HG03469 (cell line): ENCODE measurements around the gene IKZF4.
"Not testable (repeated sequence)": the region's sequence is repeated elsewhere in the genome, so short reads cannot be mapped to it uniquely, and the experiment has no call there.

Experiments
- ATAC-seq: cut with Tn5 transposase; IDR thresholded peaks from one replicate; pipeline ENCODE4 v1.9.1; 2021; ENCODE audit warnings: mild to moderate bottlenecking, moderate library complexity, moderate number of reproducible peaks; ENCODE audit not compliant: unreplicated experiment

IKZF4 gene

DNA sequence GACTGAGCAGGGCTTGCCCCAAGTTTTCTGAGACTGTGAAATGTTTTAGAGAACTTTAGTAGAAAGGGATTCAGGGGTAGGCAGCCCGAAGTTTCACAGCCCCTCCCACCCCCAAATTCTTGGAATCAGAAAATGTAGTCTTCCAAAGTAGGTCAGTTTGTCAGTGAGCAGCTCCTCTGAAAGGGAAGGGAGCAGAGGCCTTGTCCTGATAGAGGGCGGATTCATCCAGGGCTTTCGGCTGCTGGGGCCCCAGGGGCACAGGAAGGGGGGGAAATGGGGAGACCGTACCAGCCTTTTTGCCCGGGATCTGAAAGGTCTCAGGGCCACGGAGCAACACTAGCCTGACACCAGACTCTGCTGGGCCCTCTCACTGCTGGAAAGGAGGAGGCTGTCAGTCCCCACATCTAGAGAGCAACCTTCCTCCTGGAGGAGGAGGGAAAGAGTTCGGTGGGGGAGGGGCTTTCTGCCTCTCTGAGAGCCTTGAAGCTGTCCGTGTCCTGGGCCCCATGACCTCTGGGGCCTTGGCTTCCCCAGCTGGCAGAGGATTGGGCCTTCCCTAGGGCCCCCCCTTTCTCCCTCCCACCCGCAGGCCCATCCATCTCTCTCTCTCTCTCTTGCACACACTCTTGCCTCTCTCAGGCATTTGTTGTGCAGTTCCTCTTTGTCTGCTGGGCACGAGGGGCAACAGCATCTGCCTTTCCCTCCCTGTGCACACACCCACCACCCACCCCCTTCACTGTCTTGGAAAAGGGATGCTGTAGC is at the start of gene IKZF4:
Gene IKZF4, plus strand, starts transcription at position 621 of the 762 bp plus-strand sequence. CDS start 451 bp downstream, outside the sequence.
- ATAC-seq, result no peak

- ATAC-seq, result no peak
Observed at GRCh38 chr12:55972042-55972441, 48.8 kb upstream of the IKZF4 start.

- no peak for ATAC-seq
Observed at GRCh38 chr12:55972456-55972855, 48.4 kb upstream of the IKZF4 start.

DNA sequence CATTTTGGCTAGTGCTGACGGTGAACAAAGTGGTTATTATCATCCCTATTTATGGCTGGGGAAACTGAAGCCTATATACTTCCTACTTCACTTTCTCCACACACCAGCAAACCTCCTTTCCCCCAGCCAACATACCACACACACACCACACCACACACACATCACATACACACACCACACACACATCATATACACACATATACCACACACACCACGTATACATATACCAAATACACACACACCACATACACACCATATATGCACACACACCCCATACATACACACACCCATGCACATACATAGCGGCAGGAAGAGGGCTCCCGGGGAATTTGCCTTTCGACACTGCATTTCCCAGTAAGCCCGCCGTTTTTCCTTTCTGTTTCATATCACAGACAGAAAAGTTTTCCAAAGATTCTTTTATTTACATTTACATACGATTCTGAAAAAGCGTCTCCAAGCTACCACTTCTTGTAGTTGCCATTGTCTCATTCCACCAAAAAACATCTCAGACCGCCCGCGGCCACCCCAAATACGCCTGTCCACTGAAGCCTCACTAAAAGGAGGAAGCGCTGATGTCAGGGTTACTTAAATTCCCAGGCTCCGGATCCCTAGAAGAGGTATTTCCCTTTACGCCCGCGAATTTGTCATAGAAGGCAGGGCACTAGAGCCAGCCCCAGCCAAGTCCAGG is 47.8 kb upstream of the IKZF4 start:
- no peak for ATAC-seq

GRCh38 chr12:55973599-55974307 is 47.1 kb upstream of the IKZF4 start, which contains the start of gene RAB5B:
Gene RAB5B (plus strand): TSS chr12:55974078. CDS start chr12:55986961, 12,883 bp downstream.
- ATAC-seq, result peak; percentile 87

- no peak for ATAC-seq
Observed at GRCh38 chr12:55974308-55974730, 46.5 kb upstream of the IKZF4 start.

- no peak for ATAC-seq
Observed at GRCh38 chr12:55978393-55978792, 42.5 kb upstream of the IKZF4 start.

DNA sequence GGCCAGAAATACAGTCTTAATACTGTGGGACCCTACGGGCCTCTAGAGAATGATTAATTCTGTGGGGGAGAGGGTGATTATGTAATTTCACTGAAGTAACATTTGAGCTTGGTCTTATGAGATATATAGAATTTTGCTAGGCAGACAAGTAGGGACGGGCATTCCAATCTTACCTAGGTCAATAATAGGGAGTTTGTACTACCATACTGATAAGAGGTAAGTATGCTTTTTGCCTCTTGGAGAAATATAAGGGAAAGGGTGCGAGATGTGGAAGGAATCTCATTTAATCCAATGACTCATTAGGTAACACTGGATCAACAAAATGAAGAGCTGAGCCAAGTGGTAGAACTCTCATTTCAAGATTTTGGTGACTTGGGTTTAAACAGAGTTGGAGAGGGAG is 41.8 kb upstream of the IKZF4 start:
- no peak for ATAC-seq

DNA sequence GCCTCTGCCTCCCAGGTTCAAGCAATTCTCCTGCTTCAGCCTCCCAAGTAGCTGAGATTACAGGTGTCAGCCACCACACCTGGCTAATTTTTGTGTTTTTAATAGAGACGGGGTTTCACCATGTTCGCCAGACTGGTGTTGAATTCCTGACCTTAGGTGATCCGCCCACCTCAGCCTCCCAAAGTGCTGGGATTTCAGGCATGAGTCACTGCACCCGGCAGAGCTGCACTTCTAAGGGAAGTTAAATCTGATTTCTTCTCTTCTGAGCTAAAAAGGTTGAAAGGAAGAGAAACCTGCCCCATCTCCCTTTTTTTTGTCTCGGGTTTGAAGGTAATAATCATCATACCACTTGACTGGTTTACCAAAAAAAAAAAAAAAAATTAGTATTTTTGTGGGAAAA is 39.0 kb upstream of the IKZF4 start:
- ATAC-seq, result not testable (repeated sequence)

DNA sequence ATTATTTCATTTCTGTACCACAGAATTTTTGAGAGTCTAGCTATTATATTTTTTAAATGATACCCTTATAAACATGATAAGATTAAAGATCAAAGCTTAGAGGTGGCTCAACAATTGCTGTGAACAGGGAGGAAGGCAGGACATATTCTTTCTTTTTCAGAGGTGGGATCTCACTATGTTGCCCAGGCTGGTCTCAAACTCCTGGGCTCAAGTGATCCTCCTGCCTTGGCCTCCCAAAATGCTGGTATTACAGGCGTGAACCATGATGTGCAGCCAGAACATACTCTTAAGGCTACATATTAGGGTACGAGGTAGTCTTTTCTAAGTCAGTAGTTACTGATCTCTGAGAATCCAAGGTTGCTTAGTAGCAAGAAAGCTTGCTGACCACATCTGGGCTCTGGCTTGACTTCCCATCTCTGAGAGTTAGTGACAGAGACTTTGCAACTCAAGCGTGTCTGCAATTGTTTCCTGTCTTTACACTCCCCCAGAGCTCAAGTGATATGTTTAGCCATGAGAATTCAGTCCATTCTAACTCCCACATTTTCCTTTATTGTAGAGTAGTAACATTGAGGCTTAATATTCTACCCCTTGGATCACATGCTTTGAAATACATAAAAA is 38.4 kb upstream of the IKZF4 start:
- peak; percentile 87 for ATAC-seq

DNA sequence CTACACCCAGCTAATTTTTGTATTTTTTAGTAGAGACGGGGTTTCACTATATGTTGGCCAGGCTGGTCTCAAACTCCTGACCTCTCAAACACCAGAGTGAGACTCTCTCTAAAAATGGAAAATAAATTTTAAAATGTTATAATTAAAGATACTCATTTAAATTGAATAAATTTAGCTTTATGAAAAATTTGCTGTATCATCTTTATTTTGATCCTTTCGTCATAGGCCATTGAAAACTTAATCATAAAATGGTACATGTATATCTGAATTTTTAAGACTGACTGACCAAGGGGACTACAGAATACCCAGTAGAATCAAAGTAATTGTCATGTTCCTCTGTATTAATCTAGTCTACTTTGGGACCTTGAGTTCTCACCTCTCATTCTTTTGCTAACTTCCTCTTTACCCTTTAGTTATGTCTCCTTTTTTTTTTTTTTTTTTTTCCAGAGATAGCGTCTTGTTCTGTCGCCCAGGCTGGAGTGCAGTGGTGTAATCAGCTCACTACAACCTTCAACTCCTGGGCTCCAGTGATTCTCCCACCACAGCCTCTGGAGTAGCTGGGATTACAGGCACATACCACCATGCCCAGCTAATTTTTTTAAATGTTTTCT is 37.5 kb upstream of the IKZF4 start:
- ATAC-seq, result no peak

DNA sequence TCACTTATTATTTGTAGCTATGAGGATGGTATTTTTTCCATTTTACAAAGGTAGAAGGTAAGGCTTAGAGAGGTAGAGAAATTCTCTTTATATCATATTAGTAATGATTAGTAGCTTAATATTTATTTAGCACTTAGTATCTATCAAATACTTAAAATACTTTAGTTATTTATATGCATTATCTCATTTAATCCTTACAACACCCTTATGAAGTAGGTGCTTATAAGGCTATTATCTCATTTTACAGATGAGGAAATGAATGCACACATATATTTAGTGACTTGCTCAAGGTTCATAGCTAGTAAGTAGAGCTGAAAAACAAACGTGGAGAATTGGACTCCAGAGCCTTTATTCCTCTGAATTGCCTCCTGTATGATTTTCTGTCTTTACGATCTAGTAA is 36.0 kb upstream of the IKZF4 start:
- no peak for ATAC-seq

DNA sequence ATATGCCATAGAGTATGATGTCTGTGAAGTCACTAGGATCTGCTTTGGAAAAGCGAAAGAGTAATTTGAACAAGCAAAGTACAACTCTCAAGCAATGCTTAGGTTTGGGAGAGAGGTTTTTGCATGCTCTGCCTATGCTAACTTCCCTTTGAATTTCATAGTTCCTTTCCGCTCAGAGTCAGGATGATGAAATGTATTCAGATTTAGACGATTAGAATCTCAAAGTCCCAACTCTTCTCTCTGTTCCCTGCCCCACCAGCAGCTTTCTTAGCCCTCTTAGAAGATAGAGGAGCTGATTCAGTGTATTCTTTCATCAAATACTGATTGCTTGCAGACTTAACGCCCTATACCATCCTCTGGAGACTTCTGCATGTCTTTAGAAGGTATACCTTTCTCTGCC is 35.5 kb upstream of the IKZF4 start:
- ATAC-seq, result no peak

DNA sequence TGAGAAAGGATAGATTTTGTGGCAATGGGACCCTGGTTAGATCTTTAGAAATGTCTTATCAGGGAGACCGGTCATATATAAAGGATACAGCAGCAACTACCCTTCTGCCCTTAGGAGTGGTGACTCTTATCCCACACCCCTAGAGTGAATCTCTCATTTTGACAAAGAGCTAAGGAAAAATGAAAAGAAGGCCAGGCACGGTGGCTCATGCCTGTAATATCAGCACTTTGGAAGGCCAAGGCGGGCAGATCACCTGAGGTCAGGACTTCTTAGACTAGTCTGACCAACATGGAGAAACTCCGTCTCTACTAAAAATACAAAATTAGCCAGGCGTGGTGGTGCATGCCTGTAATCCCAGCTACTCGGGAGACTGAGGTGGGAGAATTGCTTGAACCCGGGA is 34.9 kb upstream of the IKZF4 start:
- ATAC-seq, result not testable (repeated sequence)

GRCh38 chr12:55991110-55991509 is 29.7 kb upstream of the IKZF4 start:
- no peak for ATAC-seq

DNA sequence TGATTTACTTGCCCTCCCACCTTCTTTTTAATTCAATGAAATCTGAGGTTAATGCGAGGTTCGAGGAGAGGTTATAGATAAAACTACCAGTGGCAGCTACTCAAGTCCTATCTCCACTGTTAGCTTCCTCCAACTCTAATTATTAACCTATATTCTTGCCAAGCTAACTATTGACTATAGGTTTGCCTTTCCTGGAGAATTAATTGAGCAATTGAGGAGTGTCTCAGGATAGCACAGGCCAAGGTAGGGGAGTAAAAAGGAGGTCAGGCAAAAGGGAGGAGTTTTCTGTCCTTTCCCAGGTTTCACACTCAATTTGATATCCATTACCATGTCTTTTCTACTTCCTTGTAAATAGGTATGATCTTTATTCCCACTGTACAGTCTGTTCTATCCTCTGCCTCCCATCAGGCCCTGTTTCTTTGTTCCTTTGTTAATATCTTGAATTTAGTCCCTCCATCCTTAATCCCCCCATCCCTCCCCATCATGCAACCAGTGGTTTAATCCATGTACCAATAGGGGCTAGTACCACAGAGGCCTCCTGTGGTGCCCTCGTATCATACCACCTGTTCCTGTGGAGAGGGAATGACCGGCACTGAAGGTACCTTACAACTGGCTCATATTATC is 27.5 kb upstream of the IKZF4 start:
- no peak for ATAC-seq

GRCh38 chr12:55995366-55995765 is 25.5 kb upstream of the IKZF4 start:
- ATAC-seq, result no peak

DNA sequence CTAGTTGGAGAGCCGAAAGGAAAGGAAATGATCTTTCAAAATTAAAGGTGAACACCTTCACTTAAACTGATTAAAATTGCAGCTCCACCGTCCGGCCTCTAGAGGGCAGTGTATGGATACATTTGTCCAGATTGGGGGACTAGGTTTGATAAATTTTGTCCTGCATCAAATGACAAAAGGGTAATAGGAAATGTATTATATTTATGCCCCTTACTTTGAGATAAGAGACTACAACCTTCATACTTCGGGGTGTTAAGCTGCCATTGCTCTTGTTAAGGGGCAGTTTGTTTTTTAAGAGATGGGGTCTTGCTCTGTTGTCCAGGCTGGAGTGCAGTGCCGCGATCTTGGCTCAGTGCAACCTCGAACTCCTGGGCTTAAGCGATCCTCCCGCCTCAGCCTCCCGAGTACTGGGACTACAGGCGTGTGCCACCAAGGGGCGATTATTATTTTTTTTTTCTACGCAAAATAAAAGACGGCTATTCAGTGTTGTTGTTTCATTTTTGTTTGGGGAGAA is 24.6 kb upstream of the IKZF4 start:
- no peak for ATAC-seq

DNA sequence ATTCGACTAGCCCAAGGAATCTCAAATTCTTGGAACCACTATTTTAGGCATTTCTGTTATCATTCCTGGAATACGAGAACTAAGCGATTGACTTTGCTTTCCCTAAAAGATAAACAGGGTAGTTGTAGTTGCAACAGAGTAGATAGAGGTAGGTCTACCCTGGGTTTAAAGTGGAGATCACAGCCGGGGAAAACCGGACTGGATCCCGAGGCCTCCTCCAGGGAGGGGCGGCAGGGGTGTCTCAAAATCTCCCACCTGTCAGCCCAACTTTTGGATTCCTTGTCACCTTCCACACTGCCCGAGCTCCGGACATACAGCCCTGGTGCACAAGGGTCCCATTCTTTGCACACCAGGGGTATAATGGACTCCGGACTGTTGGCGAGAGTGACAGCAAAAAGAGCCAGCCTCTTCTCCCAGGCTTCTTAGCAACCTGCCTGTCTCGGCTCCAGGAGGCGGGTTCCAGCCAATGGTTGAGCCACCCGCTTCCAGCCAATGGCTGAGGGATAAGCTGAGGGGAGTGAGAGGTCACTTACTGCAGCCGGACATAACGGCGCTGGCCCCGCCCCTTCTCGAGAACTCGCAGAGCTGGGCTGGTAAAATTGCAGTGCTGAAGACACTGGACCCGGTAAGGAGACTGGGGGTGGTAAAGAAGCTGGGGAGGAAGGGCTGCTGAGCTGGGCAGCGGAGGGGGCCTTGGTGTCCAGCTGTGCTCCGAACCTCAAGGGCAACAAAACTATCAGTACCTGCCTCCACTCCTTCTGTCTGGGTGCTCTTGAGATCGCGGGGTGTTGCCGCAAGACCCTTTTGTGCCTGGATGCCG is 23.9 kb upstream of the IKZF4 start, which contains the start of gene SUOX:
Gene SUOX, plus strand, starts transcription at position 562 of the 820 bp plus-strand sequence. CDS start 4,946 bp downstream, outside the sequence.
- peak; percentile 97 for ATAC-seq
